ENCODE measurements around the gene DAZL. TPM values are rescaled to one million over a fixed set of nuclear protein-coding genes. Genes with fewer than 3 reads are reported as not detected.
A peak's percentile ranks its signal among the peaks of the same experiment; 100 is the strongest.

DAZL gene, protein sequence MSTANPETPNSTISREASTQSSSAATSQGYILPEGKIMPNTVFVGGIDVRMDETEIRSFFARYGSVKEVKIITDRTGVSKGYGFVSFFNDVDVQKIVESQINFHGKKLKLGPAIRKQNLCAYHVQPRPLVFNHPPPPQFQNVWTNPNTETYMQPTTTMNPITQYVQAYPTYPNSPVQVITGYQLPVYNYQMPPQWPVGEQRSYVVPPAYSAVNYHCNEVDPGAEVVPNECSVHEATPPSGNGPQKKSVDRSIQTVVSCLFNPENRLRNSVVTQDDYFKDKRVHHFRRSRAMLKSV
- not detected in 2 replicates for polyA plus RNA-seq (2012; rRNA removed)
- not detected in 2 replicates for polyA plus RNA-seq (2012; cell fraction: cytosol; rRNA removed)
- polyA plus RNA-seq (2012; cell fraction: nucleus; rRNA removed), result not detected in 2 replicates

DNA sequence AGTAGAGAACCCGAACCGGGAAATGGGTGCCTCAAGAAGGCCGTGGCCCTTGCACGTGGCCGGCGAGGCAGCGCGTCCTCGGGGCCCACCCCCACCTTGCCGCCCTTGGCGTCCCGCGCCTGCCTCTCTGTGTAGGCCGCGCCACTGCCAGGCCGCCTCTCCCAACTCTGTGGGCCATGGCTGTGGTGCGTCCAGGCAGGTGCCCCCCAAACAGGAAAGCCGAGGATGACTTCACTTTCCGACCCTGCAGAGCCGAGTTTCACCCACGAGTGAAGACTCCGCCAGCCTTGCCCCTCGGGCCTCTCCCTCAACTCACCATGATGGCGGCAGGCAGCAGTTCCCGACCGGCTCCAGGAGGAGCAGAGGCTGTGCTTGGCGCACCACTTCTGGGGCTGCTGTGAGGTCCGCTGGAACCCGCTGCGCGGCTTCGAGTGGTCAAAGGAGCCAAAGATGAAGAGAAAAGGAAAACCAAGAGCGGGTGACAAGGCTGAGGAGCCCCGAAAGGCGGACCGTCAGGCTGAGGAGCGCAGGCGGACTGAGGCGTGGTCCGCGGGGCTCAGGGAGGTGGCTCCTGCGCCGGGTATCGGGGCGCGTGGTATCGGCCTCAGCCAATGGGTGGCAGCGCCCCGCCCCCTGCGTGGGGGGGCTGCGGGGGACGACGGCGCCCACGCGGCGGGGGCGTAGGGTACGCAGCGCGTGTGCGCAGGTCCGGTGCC lies at the start of gene DAZL:
DAZL (minus strand) TSS at position 537 of the 716 bp plus-strand sequence; CDS start at position 319, 218 bp downstream.
- Histone ChIP-seq H3K36me3 (replicated peaks in 1 of 2; ENCODE audit: control insufficient read depth in 1 of 2, insufficient read depth in 2 of 2, low read length in 1 of 2) (no peaks in the 10 kb centered on the region), H3K79me2 (ENCODE audit: insufficient read depth) (no peaks in the 10 kb centered on the region), H3K9me2 (no peaks in the 10 kb centered on the region), H3K4me2 (no peak within 1 kb of the TSS), H3F3A (replicated peaks; ENCODE audit: insufficient read depth) (peaks cover 5% of the 10 kb centered on the region), H3K9ac (no peak within 1 kb of the TSS), H3K27me3 (ENCODE audit: insufficient read depth) (no peaks in the 10 kb centered on the region), H2AFZ (ENCODE audit: low read depth) (no peak within 1 kb of the TSS; the same call in 1 of the 2 replicates), H3K27ac (ENCODE audit: low read depth in 2 of 2, low read length in 1 of 2) (no peak within 1 kb of the TSS), H4K20me1 (ENCODE audit: insufficient read depth) (no peaks in the 10 kb centered on the region), H3K4me1 (ENCODE audit: control insufficient read depth in 1 of 2, insufficient read depth in 2 of 2, low read depth in 1 of 2, low read length in 1 of 2) (no peaks in the 10 kb centered on the region; a peak in 1 of 4 replicates), H3K9me3 (no peaks in the 10 kb centered on the region), H3K4me3 (ENCODE audit: low read depth in 2 of 2, low read length in 1 of 2) (no peak within 1 kb of the TSS)
- peak; percentile 21 for DNase-seq
- POLR2A ChIA-PET, result no interaction called here
- TF ChIP-seq SIN3A (IDR thresholded peaks at IDR 0.05; ENCODE audit: borderline replicate concordance, low read depth, low read length), result no peak
- TF ChIP-seq ELF1 (IDR thresholded peaks at IDR 0.05), result no peak
- no peak for TF ChIP-seq FOXM1 (IDR thresholded peaks at IDR 0.05; ENCODE audit: low read depth)
- TF ChIP-seq RCOR1 (IDR thresholded peaks at IDR 0.05; ENCODE audit: low read length), result no peak
- TF ChIP-seq, protein P1, sequence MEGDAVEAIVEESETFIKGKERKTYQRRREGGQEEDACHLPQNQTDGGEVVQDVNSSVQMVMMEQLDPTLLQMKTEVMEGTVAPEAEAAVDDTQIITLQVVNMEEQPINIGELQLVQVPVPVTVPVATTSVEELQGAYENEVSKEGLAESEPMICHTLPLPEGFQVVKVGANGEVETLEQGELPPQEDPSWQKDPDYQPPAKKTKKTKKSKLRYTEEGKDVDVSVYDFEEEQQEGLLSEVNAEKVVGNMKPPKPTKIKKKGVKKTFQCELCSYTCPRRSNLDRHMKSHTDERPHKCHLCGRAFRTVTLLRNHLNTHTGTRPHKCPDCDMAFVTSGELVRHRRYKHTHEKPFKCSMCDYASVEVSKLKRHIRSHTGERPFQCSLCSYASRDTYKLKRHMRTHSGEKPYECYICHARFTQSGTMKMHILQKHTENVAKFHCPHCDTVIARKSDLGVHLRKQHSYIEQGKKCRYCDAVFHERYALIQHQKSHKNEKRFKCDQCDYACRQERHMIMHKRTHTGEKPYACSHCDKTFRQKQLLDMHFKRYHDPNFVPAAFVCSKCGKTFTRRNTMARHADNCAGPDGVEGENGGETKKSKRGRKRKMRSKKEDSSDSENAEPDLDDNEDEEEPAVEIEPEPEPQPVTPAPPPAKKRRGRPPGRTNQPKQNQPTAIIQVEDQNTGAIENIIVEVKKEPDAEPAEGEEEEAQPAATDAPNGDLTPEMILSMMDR (IDR thresholded peaks at IDR 0.05), result no peak
- TF ChIP-seq, protein P2, sequence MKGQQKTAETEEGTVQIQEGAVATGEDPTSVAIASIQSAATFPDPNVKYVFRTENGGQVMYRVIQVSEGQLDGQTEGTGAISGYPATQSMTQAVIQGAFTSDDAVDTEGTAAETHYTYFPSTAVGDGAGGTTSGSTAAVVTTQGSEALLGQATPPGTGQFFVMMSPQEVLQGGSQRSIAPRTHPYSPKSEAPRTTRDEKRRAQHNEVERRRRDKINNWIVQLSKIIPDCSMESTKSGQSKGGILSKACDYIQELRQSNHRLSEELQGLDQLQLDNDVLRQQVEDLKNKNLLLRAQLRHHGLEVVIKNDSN (IDR thresholded peaks at IDR 0.05; ENCODE audit: borderline replicate concordance, low read depth), result no peak
- no peak for TF ChIP-seq TEAD4 (IDR thresholded peaks at IDR 0.05; ENCODE audit: borderline replicate concordance, insufficient read depth)
- WGBS (ENCODE audit: low lambda C conversion rate), result 93% methylated on average over 32 of the region's 63 CpGs
- CTCF ChIA-PET, result interaction anchor here (1.4 kb wide), 1 partner anchor 627 kb away, joined by 3 read pairs; no protein-coding TSS in a partner anchor

DNA sequence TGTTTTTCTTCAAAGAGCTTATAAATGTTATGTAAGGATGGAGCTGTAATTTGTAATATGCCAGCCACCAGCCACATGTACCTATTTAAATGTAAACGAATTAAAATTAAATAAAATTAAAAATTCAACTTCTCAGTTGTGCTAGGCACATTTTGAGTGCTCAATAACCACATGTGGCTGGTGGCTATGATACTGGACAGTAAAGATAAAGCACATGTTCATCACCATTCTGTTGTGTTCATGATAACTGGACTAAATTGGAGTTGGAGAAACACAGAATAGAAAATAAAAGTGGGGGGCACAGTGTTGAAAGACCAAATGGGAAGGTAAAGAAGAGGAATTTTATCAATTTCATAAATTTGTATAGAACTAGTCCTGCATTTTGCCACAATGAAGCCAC lies 49.8 kb upstream of the DAZL start:
- no peak for DNase-seq
- Histone ChIP-seq H3K9me3 (no peaks in the 10 kb centered on the region), H4K20me1 (ENCODE audit: insufficient read depth) (no peaks in the 10 kb centered on the region), H3K36me3 (replicated peaks in 1 of 2; ENCODE audit: control insufficient read depth in 1 of 2, insufficient read depth in 2 of 2, low read length in 1 of 2) (no peaks in the 10 kb centered on the region), H3K4me3 (ENCODE audit: low read depth in 2 of 2, low read length in 1 of 2) (no peak overlapping the region), H3K9ac (no peak overlapping the region), H3K4me2 (no peak overlapping the region), H3K9me2 (no peaks in the 10 kb centered on the region), H2AFZ (ENCODE audit: low read depth) (no peak overlapping the region), H3K27ac (ENCODE audit: low read depth in 2 of 2, low read length in 1 of 2) (no peak overlapping the region), H3K79me2 (ENCODE audit: insufficient read depth) (no peaks in the 10 kb centered on the region), H3F3A (replicated peaks; ENCODE audit: insufficient read depth) (no peaks in the 10 kb centered on the region), H3K27me3 (ENCODE audit: insufficient read depth) (peaks cover 9% of the 10 kb centered on the region), H3K4me1 (ENCODE audit: control insufficient read depth in 1 of 2, insufficient read depth in 2 of 2, low read depth in 1 of 2, low read length in 1 of 2) (peaks cover 0 to 8% of the 10 kb centered on the region in 2 experiments; a peak in 2 of 4 replicates)
- WGBS (ENCODE audit: low lambda C conversion rate), result 0% methylated on average over 1 of the region's 1 CpG
- CTCF ChIA-PET, result interaction anchor here (0.7 to 2.5 kb wide), 3 partner anchors 34 to 750 kb away, joined by 3 to 6 read pairs (median 4); no protein-coding TSS in a partner anchor
- POLR2A ChIA-PET, result no interaction called here
- TF ChIP-seq CHD2 (IDR thresholded peaks at IDR 0.05; ENCODE audit: low read length, partially characterized antibody), result no peak
- TF ChIP-seq, protein P3, sequence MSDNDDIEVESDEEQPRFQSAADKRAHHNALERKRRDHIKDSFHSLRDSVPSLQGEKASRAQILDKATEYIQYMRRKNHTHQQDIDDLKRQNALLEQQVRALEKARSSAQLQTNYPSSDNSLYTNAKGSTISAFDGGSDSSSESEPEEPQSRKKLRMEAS (IDR thresholded peaks at IDR 0.05; ENCODE audit: low read depth), result no peak
- no peak for TF ChIP-seq NRF1 (IDR thresholded peaks at IDR 0.05; ENCODE audit: low read depth, low read length)
- TF ChIP-seq, protein P4, sequence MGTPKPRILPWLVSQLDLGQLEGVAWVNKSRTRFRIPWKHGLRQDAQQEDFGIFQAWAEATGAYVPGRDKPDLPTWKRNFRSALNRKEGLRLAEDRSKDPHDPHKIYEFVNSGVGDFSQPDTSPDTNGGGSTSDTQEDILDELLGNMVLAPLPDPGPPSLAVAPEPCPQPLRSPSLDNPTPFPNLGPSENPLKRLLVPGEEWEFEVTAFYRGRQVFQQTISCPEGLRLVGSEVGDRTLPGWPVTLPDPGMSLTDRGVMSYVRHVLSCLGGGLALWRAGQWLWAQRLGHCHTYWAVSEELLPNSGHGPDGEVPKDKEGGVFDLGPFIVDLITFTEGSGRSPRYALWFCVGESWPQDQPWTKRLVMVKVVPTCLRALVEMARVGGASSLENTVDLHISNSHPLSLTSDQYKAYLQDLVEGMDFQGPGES (IDR thresholded peaks at IDR 0.05; ENCODE audit: low read depth, low read length), result no peak
- no peak for TF ChIP-seq RCOR1 (IDR thresholded peaks at IDR 0.05; ENCODE audit: low read length)
- TF ChIP-seq RXRA (IDR thresholded peaks at IDR 0.05; ENCODE audit: borderline replicate concordance, low read depth), result no peak
- TF ChIP-seq, protein P5, sequence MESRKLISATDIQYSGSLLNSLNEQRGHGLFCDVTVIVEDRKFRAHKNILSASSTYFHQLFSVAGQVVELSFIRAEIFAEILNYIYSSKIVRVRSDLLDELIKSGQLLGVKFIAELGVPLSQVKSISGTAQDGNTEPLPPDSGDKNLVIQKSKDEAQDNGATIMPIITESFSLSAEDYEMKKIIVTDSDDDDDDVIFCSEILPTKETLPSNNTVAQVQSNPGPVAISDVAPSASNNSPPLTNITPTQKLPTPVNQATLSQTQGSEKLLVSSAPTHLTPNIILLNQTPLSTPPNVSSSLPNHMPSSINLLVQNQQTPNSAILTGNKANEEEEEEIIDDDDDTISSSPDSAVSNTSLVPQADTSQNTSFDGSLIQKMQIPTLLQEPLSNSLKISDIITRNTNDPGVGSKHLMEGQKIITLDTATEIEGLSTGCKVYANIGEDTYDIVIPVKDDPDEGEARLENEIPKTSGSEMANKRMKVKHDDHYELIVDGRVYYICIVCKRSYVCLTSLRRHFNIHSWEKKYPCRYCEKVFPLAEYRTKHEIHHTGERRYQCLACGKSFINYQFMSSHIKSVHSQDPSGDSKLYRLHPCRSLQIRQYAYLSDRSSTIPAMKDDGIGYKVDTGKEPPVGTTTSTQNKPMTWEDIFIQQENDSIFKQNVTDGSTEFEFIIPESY (IDR thresholded peaks at IDR 0.05; ENCODE audit: borderline replicate concordance, low read depth), result no peak
- no peak for TF ChIP-seq FOXM1 (IDR thresholded peaks at IDR 0.05; ENCODE audit: low read depth)
- no peak for TF ChIP-seq EZH2phosphoT487 (IDR thresholded peaks at IDR 0.05; ENCODE audit: borderline replicate concordance, low read depth)
- no peak for TF ChIP-seq SIN3A (IDR thresholded peaks at IDR 0.05; ENCODE audit: borderline replicate concordance, low read depth, low read length)
- TF ChIP-seq MEF2A (IDR thresholded peaks at IDR 0.05; ENCODE audit: borderline replicate concordance, low read depth), result no peak
- no peak for TF ChIP-seq EP300 (IDR thresholded peaks at IDR 0.05; ENCODE audit: borderline replicate concordance in 1 of 2, low read depth in 1 of 2, low read length in 1 of 2)
- no peak for TF ChIP-seq GATA2 (CRISPR knock-in tag; IDR thresholded peaks at IDR 0.05)

All from SK-N-SH (cell line).